SJCRH30 (cell line): ENCODE results near the gene SNX20. TPM values are rescaled to one million over a fixed set of nuclear protein-coding genes. Genes with fewer than 3 reads are reported as not detected.

Experiments used
- DNase-seq, 2 experiments: peaks; one replicate each; pipeline ENCODE4 v3.0.0-alpha.2; 2015 to 2020
- H3K27ac ChIP-seq: fragments of 250-450 bp; sonication (Bioruptor Pico); 2 replicates; pipeline ENCODE4 v1.5.1; 2020; ENCODE audit warnings: mild to moderate bottlenecking, moderate library complexity
- H3K27me3 ChIP-seq: fragments of 250-450 bp; sonication (Bioruptor Pico); 2 replicates; pipeline ENCODE4 v1.5.1; 2020; ENCODE audit warnings: mild to moderate bottlenecking, moderate library complexity
- H3K36me3 ChIP-seq: fragments of 250-450 bp; sonication (Bioruptor Pico); 2 replicates; pipeline ENCODE4 v1.5.1; 2020; ENCODE audit warnings: mild to moderate bottlenecking, moderate library complexity
- H3K4me1 ChIP-seq: fragments of 250-450 bp; sonication (Bioruptor Pico); 2 replicates; pipeline ENCODE4 v1.5.1; 2020; ENCODE audit warnings: mild to moderate bottlenecking, moderate library complexity
- H3K4me3 ChIP-seq: fragments of 250-450 bp; sonication (Bioruptor Pico); 2 replicates; pipeline ENCODE4 v1.5.1; 2020; ENCODE audit warnings: mild to moderate bottlenecking, moderate library complexity
- H3K9me3 ChIP-seq: fragments of 250-450 bp; sonication (Bioruptor Pico); replicated peaks from 2 replicates; pipeline ENCODE4 v1.5.1; 2020; ENCODE audit warnings: mild to moderate bottlenecking, moderate library complexity
- total RNA-seq: library from RNA; depleted of rRNA; stranded (reverse); fragments of >200 nt; shearing (Covaris generic); gene quantifications from 2 replicates; pipeline ENCODE4 v1.2.3, GENCODE V29; 2014

SNX20 gene
- total RNA-seq, 1 experiment from 2014 or later: not detected

- no peak overlapping the region for H3K4me3 ChIP-seq
- H3K27me3 ChIP-seq: peaks cover 7% of the 10 kb centered on the region
- H3K36me3 ChIP-seq: no peaks in the 10 kb centered on the region
- H3K9me3 ChIP-seq: no peaks in the 10 kb centered on the region
- H3K4me1 ChIP-seq: no peaks in the 10 kb centered on the region
- DNase-seq: no peak
- H3K27ac ChIP-seq: no peak overlapping the region
These were observed 49.0 kb downstream of the SNX20 start for GRCh38 chr16:50631985-50632576.

GRCh38 chr16:50631249-50631984 is 49.7 kb downstream of the SNX20 start:
- no peak overlapping the region for H3K4me3 ChIP-seq
- no peaks in the 10 kb centered on the region for H3K4me1 ChIP-seq
- no peak for DNase-seq
- peaks cover 7% of the 10 kb centered on the region for H3K27me3 ChIP-seq
- no peaks in the 10 kb centered on the region for H3K9me3 ChIP-seq
- H3K36me3 ChIP-seq: no peaks in the 10 kb centered on the region
- H3K27ac ChIP-seq: no peak overlapping the region

GRCh38 chr16:50630394-50631020 is 50.6 kb downstream of the SNX20 start:
- Histone ChIP-seq H3K4me3 (no peak overlapping the region), H3K9me3 (no peaks in the 10 kb centered on the region), H3K27me3 (peaks cover 7% of the 10 kb centered on the region), H3K36me3 (no peaks in the 10 kb centered on the region), H3K27ac (no peak overlapping the region), H3K4me1 (no peaks in the 10 kb centered on the region)
- no peak for DNase-seq

DNA sequence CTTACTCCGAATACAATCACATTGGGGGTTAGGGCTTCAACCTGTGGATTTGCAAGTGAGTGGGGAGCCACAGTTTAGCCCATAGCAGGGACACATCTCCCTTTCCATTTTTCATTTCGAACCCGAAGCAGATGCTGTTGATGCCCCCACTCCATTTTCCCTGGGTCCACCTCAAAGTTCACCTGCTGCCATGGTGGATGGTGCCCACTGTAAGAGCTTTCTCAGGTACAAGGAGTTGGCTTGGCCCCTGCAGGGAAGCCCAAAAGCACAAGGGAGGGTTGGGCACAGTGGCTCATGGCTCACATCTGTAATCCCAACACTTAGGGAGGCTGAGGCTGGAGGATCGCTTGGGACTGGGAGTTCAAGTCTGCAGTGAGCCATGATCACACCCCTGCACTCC is 51.8 kb downstream of the SNX20 start:
- Histone ChIP-seq H3K4me3 (no peak overlapping the region), H3K27me3 (peaks cover 7% of the 10 kb centered on the region), H3K27ac (no peak overlapping the region), H3K9me3 (no peaks in the 10 kb centered on the region), H3K36me3 (no peaks in the 10 kb centered on the region), H3K4me1 (no peaks in the 10 kb centered on the region)
- no peak for DNase-seq

GRCh38 chr16:50628156-50628802 is 52.8 kb downstream of the SNX20 start:
- Histone ChIP-seq H3K4me1 (no peaks in the 10 kb centered on the region), H3K36me3 (no peaks in the 10 kb centered on the region), H3K4me3 (no peak overlapping the region), H3K27me3 (peaks cover 7% of the 10 kb centered on the region), H3K9me3 (no peaks in the 10 kb centered on the region), H3K27ac (no peak overlapping the region)
- DNase-seq: no peak

DNA sequence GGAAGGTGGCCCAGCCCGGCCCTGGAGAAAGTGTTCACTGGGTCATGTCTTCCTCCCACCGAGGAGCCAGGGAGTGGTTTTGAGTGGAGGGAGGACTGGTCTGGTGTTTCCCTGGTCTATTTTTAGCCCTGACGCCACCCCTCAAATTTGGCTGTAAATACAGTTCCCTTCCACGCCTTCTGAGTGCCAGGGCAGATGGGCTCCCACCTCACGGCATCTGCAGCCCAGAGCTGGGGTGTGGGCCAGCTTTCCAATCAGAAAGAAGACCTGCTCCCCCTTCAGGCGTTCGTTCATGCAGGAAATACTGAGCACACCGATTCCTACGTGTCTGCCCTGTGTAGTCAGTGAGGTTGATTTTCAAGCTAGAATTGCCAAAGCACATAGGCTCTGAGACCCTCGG is 53.7 kb downstream of the SNX20 start:
- DNase-seq: no peak

GRCh38 chr16:50626868-50627267 is 54.2 kb downstream of the SNX20 start:
- H3K27me3 ChIP-seq: peaks cover 3% of the 10 kb centered on the region; the same call in 1 of the 2 replicates
- H3K36me3 ChIP-seq: no peaks in the 10 kb centered on the region
- H3K4me3 ChIP-seq: no peak overlapping the region
- no peaks in the 10 kb centered on the region for H3K9me3 ChIP-seq
- no peaks in the 10 kb centered on the region for H3K4me1 ChIP-seq
- DNase-seq: no peak
- H3K27ac ChIP-seq: no peak overlapping the region

More for the DNA sequence above, 53.7 kb downstream of the SNX20 start:
- Histone ChIP-seq H3K27me3 (peaks cover 7% of the 10 kb centered on the region), H3K9me3 (no peaks in the 10 kb centered on the region), H3K36me3 (no peaks in the 10 kb centered on the region), H3K27ac (no peak overlapping the region), H3K4me3 (no peak overlapping the region), H3K4me1 (no peaks in the 10 kb centered on the region)

- Histone ChIP-seq H3K4me3 (no peak overlapping the region), H3K27me3 (peaks cover 3% of the 10 kb centered on the region; the same call in 1 of the 2 replicates), H3K27ac (no peak overlapping the region), H3K36me3 (no peaks in the 10 kb centered on the region), H3K4me1 (no peaks in the 10 kb centered on the region), H3K9me3 (no peaks in the 10 kb centered on the region)
- no peak for DNase-seq
These were observed 55.7 kb downstream of the SNX20 start for GRCh38 chr16:50625374-50625773.

DNA sequence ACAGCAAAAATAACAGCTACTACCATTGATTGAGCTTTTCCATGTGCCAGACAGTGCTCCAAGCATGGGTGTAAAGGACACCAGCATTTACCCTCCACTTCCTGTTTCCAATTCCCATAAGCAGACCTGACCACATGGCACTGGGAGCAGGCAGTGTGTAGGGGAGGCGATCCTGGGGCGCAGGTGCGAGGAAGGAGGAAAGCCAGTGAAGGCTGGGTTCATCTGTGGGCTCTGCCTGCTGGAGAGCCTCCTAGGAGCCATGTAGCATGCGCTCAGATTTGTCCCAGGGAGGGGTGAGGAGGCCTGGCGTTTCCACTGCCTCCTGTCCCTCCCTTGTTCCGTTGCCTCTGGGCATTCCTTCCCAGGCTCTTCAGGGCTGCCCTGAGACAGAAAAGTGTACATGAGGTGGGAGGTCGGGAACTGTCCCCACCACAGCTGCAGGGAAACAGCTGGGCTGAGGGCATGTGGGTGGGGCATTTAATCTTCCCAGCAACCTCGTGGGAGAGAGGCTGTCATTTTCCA is 56.6 kb downstream of the SNX20 start:
- DNase-seq: no peak
- no peak overlapping the region for H3K4me3 ChIP-seq
- no peaks in the 10 kb centered on the region for H3K4me1 ChIP-seq
- no peaks in the 10 kb centered on the region for H3K36me3 ChIP-seq
- peaks cover 3% of the 10 kb centered on the region; the same call in 1 of the 2 replicates for H3K27me3 ChIP-seq
- no peaks in the 10 kb centered on the region for H3K9me3 ChIP-seq
- no peak overlapping the region for H3K27ac ChIP-seq

GRCh38 chr16:50622643-50623369 is 58.3 kb downstream of the SNX20 start:
- no peaks in the 10 kb centered on the region for H3K9me3 ChIP-seq
- no peaks in the 10 kb centered on the region for H3K36me3 ChIP-seq
- no peak overlapping the region for H3K27ac ChIP-seq
- no peak for DNase-seq
- peaks cover 3% of the 10 kb centered on the region; the same call in 1 of the 2 replicates for H3K27me3 ChIP-seq
- no peaks in the 10 kb centered on the region for H3K4me1 ChIP-seq
- no peak overlapping the region for H3K4me3 ChIP-seq

DNA sequence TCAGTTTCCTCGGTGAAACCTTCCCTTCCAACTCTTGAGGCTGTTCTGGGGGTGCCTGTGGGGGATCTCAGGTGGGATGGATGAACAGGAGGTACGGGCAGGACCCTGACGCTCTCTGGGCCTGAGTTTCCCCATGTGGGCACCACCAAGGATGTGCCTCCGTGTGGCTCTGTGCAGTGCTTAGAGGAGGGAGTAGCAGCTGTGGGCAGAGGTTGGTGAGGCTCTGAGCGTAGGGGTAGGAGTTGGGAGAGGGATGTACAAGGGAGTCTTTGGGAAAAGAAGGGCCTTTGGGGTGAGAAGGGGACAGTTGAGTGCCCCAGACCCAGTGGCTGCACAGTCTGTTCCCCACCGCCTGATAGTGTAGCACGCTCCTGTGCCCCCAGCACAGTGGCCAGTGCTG is 59.1 kb downstream of the SNX20 start:
- H3K4me3 ChIP-seq: no peak overlapping the region
- H3K4me1 ChIP-seq: no peaks in the 10 kb centered on the region
- H3K27ac ChIP-seq: no peak overlapping the region
- H3K36me3 ChIP-seq: no peaks in the 10 kb centered on the region
- H3K27me3 ChIP-seq: peaks cover 3% of the 10 kb centered on the region; the same call in 1 of the 2 replicates
- H3K9me3 ChIP-seq: no peaks in the 10 kb centered on the region
- DNase-seq: no peak
